SK-N-MC (cell line): ENCODE results near the gene HAL.

Experiments
- EZH2 ChIP-seq: fragments of 200-600 bp; sonication (generic); IDR thresholded peaks from one replicate; pipeline ENCODE4 v1.6.1; 2017; ENCODE audit warnings: antibody characterized with exemption
- POLR2AphosphoS5 ChIP-seq: IDR thresholded peaks from 2 replicates; pipeline ENCODE4 v1.6.1; 2012; ENCODE audit warnings: mild to moderate bottlenecking, low read depth, low read length, borderline replicate concordance

DNA sequence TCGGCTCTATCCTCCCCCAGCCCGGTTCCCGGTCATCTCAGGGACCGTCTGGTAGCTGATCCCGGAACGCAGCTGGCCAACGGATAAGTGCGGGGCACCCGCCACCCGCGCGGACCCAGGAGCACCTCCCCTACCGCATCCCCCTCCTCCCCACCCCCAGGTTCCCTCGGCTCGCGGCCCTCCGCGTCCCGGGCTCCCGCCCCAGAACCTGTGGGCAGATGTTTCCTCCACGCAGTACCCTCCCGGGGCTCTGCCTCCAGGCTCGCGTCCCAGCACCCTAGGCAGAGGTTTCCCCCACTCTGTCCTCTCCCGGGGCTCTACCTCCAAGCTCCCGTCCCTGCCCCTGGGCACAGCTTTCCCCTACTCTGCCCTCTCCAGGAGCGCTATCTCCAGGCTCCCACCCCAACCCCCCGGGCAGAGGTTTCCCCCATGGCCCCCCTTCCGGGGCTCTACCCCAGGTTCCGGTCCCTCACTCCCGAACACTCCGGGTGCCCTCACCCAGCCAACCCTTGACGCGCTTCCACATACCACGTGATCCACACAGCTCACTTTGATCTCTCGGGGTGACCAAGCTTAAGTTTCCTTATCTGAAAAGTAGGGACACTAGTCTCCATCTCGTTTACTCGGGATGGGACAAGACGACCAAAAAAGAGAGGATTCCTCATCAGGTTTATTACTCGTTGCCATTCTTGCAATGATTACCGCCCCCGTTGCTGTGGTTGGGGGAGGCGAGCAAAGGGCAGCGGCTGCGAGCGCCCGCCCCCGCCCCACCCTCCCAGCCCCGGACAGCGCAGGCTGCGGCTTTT, 53.4 kb downstream of the HAL start, which contains the start of gene CCDC38:
- no peak for TF ChIP-seq EZH2
- TF ChIP-seq POLR2AphosphoS5: peak; percentile 84
